Spleen (tissue), 7 donors: ENCODE measurements around the gene TMIE.

ENCODE experiments used
- POLR2A ChIP-seq, 3 donors: fragments of 450-650 bp; IDR thresholded peaks; one replicate each; pipeline ENCODE4 v1.5.1; 2017; ENCODE audit warnings: antibody characterized with exemption in 3 of 3, mild to moderate bottlenecking in 1 of 3
- POLR2AphosphoS5 ChIP-seq, 3 donors: sonication (generic); formaldehyde crosslinking; IDR thresholded peaks; one replicate each; pipeline ENCODE4 v1.5.1; 2017; ENCODE audit warnings: antibody characterized with exemption in 3 of 3
- TF ChIP-seq, protein P1 (sequence below), 11 experiments: fragments of 200-600 bp in 7 of 11; fragments of 450-650 bp in 4 of 11; sonication (generic) in 4 of 11; IDR thresholded peaks in 8 of 11; conservative IDR thresholded peaks in 3 of 11; 1 replicate in 7 of 11; 2 replicates in 4 of 11; pipeline versions ENCODE4 v1.4.0 to v1.8.0; 2016 to 2021; ENCODE audit warnings: antibody characterized with exemption in 11 of 11, inconsistent platforms in 4 of 11, mild to moderate bottlenecking in 1 of 11
- donor health status: DM: no; HTN: no; CAD: no; lungs with moderate emphysema.
- donor health status: DM: no; HTN: no; CAD: no.
- donor health status: DM: no; HTN: no; CAD: no.

DNA sequence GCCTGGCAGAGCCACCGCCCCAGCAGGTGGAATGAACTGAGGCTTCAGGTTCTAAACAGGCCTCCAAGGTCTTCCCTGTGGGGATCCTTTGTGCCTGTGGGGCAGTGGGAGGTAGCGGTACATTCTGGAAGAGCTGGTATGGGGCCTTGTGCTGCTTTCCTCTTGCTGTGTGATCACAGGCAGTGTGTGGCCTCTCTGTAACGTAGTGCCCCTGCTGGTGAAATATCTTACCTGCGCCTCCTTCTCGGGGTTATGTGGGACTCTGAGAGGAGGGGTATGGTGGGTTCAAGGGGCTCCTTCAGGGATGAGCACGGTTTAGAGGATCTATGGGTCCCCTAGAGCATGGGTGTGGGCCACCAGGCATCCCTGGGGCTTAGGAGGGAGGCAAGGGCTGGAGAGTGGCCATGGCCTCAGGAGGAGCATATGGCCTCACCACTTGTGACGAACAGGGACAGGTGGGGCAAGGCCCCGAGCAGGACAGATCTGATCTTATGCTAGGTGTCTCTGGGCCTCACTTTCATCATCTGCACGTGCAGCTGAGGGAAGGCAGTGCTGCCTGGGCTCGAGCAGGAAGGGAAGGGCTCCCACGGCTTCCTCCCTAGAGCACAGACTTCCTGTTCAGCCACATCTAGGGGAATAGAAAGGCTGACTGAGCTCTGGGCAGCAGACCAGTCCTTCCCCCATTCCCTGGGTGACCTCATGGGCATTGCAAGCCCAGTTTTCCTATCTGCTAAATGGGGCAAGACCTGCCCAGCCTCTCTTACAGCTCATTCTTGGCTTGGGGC is 5.8 kb upstream of the TMIE start:
- peak; percentile 54 to 86 (median 84) for TF ChIP-seq POLR2AphosphoS5 (IDR thresholded peaks at IDR 0.05)
- TF ChIP-seq, protein P1, sequence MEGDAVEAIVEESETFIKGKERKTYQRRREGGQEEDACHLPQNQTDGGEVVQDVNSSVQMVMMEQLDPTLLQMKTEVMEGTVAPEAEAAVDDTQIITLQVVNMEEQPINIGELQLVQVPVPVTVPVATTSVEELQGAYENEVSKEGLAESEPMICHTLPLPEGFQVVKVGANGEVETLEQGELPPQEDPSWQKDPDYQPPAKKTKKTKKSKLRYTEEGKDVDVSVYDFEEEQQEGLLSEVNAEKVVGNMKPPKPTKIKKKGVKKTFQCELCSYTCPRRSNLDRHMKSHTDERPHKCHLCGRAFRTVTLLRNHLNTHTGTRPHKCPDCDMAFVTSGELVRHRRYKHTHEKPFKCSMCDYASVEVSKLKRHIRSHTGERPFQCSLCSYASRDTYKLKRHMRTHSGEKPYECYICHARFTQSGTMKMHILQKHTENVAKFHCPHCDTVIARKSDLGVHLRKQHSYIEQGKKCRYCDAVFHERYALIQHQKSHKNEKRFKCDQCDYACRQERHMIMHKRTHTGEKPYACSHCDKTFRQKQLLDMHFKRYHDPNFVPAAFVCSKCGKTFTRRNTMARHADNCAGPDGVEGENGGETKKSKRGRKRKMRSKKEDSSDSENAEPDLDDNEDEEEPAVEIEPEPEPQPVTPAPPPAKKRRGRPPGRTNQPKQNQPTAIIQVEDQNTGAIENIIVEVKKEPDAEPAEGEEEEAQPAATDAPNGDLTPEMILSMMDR (IDR thresholded peaks at IDR 0.05 in 8 of 11, conservative IDR thresholded peaks at IDR 0.05 in 3 of 11), result peak in 5 of 11 experiments; percentile 11 to 32 (median 21)
- TF ChIP-seq POLR2A (IDR thresholded peaks at IDR 0.05), result no peak
